ENCODE measurements around the gene NKG7.

The NKG7 gene

GRCh38 chr19:51321799-51322198 is 50.7 kb downstream of the NKG7 start:
- no peak for DNase-seq
- intact Hi-C loops (cut with DNase I): no loop called here
